Tibial nerve (tissue), 4 donors: Measurements from ENCODE around the gene MRPL2.

Experiments used
- CTCF ChIP-seq, 5 experiments: fragments of 200-600 bp in 3 of 5; fragments of 450-650 bp in 2 of 5; sonication (generic) in 3 of 5; IDR thresholded peaks; one replicate each; pipeline ENCODE4 v1.5.1; 2016 to 2019; ENCODE audit warnings: antibody characterized with exemption in 5 of 5, mild to moderate bottlenecking in 3 of 5, moderate library complexity in 2 of 5
- EP300 ChIP-seq, 2 donors: sonication (generic); formaldehyde crosslinking; IDR thresholded peaks; one replicate each; pipeline ENCODE4 v1.6.1; 2017; ENCODE audit warnings: antibody characterized with exemption in 2 of 2, mild to moderate bottlenecking in 1 of 2
- POLR2A ChIP-seq, 2 donors: fragments of 450-650 bp; IDR thresholded peaks; one replicate each; pipeline ENCODE4 v1.6.1; 2017; ENCODE audit warnings: antibody characterized with exemption in 2 of 2, mild to moderate bottlenecking in 2 of 2, moderate library complexity in 2 of 2

GRCh38 chr6:43040542-43041257 is 18.5 kb downstream of the MRPL2 start:
- no peak for TF ChIP-seq CTCF (IDR thresholded peaks at IDR 0.05)
- no peak for TF ChIP-seq EP300 (IDR thresholded peaks at IDR 0.05)
- no peak for TF ChIP-seq POLR2A (IDR thresholded peaks at IDR 0.05)
